ENCODE data around the gene TUSC2.

Gene TUSC2

GRCh38 chr3:50357481-50357880 lies 29.5 kb upstream of the TUSC2 start:
- Histone ChIP-seq H3K27me3 (ENCODE audit: insufficient read depth, low read length) (no peaks in the 10 kb centered on the region), H3F3A (ENCODE audit: insufficient read depth, low read length) (no peaks in the 10 kb centered on the region), H3K36me3 (ENCODE audit: insufficient read depth, low read length) (peaks cover 31% of the 10 kb centered on the region; the same call in 1 of the 2 replicates), H3K79me2 (ENCODE audit: insufficient read depth, low read length) (no peaks in the 10 kb centered on the region), H3K27ac (ENCODE audit: low read depth, low read length, poor library complexity, severe bottlenecking) (no peak overlapping the region), H4K20me1 (ENCODE audit: insufficient read depth, low read length) (no peaks in the 10 kb centered on the region), H3K9me3 (ENCODE audit: low read length) (no peaks in the 10 kb centered on the region), H2AFZ (ENCODE audit: low read length) (no peak overlapping the region), H3K4me3 (ENCODE audit: low read depth, low read length, poor library complexity, severe bottlenecking) (peak overlapping the region; percentile 71), H3K4me2 (ENCODE audit: low read length) (peak overlapping the region; percentile 67), H3K9me2 (ENCODE audit: low read depth, low read length) (no peaks in the 10 kb centered on the region), H3K4me1 (ENCODE audit: insufficient read depth, low read length, severe bottlenecking) (peaks cover 37% of the 10 kb centered on the region), H3K9ac (ENCODE audit: low read length) (peak overlapping the region; percentile 82)
- TF ChIP-seq, protein P1, sequence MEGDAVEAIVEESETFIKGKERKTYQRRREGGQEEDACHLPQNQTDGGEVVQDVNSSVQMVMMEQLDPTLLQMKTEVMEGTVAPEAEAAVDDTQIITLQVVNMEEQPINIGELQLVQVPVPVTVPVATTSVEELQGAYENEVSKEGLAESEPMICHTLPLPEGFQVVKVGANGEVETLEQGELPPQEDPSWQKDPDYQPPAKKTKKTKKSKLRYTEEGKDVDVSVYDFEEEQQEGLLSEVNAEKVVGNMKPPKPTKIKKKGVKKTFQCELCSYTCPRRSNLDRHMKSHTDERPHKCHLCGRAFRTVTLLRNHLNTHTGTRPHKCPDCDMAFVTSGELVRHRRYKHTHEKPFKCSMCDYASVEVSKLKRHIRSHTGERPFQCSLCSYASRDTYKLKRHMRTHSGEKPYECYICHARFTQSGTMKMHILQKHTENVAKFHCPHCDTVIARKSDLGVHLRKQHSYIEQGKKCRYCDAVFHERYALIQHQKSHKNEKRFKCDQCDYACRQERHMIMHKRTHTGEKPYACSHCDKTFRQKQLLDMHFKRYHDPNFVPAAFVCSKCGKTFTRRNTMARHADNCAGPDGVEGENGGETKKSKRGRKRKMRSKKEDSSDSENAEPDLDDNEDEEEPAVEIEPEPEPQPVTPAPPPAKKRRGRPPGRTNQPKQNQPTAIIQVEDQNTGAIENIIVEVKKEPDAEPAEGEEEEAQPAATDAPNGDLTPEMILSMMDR (IDR thresholded peaks at IDR 0.05; ENCODE audit: low read length), result no peak
- no peak for TF ChIP-seq EZH2 (IDR thresholded peaks at IDR 0.05; ENCODE audit: borderline replicate concordance, low read length)

DNA sequence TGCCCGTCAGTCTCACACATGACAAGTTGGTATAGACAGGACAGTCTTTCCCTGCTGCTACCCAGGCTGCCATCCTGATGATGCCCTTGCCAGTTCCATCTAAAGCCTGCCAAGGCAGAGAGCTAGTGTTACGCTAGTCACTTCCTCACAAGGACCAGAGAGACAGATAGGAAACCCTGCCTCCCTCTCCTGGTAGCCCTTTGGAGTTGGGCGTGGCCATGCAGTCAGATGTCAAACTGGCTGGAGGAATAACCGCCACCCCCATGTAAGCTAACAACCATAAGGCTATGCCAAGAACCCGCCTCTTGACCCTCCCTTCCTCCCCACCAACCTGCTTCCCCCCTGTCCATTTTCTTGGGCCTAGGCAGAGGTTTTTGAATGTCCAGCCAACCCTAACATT lies 28.5 kb upstream of the TUSC2 start:
- Histone ChIP-seq H3K79me2 (ENCODE audit: insufficient read depth, low read length) (no peaks in the 10 kb centered on the region), H3K4me1 (ENCODE audit: insufficient read depth, low read length, severe bottlenecking) (peaks cover 41% of the 10 kb centered on the region), H3K27ac (ENCODE audit: low read depth, low read length, poor library complexity, severe bottlenecking) (no peak overlapping the region), H3K9me3 (ENCODE audit: low read length) (no peaks in the 10 kb centered on the region), H4K20me1 (ENCODE audit: insufficient read depth, low read length) (no peaks in the 10 kb centered on the region), H3F3A (ENCODE audit: insufficient read depth, low read length) (no peaks in the 10 kb centered on the region), H3K36me3 (ENCODE audit: insufficient read depth, low read length) (peaks cover 32% of the 10 kb centered on the region; the same call in 1 of the 2 replicates), H2AFZ (ENCODE audit: low read length) (no peak overlapping the region), H3K4me3 (ENCODE audit: low read depth, low read length, poor library complexity, severe bottlenecking) (peak overlapping the region; percentile 71), H3K4me2 (ENCODE audit: low read length) (peak overlapping the region; percentile 67), H3K9me2 (ENCODE audit: low read depth, low read length) (no peaks in the 10 kb centered on the region), H3K9ac (ENCODE audit: low read length) (peak overlapping the region; percentile 82; the same call in 1 of the 2 replicates), H3K27me3 (ENCODE audit: insufficient read depth, low read length) (no peaks in the 10 kb centered on the region)
- TF ChIP-seq, protein P1 (IDR thresholded peaks at IDR 0.05; ENCODE audit: low read length), result no peak
- TF ChIP-seq EZH2 (IDR thresholded peaks at IDR 0.05; ENCODE audit: borderline replicate concordance, low read length), result no peak

DNA sequence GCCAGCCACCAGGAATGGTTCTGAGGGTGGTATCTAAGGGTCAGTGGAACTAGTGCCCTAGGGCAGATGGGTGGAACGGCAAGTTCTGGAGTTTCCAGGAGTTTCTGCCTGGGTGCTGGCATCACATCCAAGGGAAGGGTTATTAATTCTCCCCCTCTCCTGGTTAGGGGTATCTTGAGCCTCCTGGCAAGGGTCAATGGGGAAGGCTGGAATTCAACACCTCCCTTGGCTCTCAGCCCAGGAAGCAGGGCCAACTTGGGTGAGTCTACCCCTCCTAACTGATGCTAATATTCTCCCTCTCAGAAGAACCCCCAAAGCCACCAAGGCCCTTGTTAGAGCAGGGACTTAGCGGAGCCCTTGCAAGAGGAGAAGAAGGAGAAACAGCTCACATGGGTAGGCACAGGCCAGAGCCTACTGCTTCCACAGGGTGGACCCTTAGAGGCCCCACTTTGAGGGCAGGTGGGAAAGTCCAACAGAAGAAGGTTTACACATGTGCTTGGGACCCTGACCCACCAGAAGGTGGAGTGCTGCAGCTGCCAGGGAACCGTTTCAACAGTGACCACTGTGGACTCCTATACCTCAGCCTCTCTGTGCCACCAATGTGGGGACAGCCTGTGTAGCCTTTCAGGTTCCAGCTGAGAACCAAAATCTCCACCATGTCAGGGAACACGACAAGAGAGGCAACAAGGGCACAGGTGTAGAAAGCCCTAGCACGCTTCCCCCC lies 28.0 kb upstream of the TUSC2 start:
- Histone ChIP-seq H3K9ac (ENCODE audit: low read length) (peak overlapping the region; percentile 29; the same call in 1 of the 2 replicates), H3K9me2 (ENCODE audit: low read depth, low read length) (no peaks in the 10 kb centered on the region), H3K9me3 (ENCODE audit: low read length) (no peaks in the 10 kb centered on the region), H3F3A (ENCODE audit: insufficient read depth, low read length) (no peaks in the 10 kb centered on the region), H3K36me3 (ENCODE audit: insufficient read depth, low read length) (peaks cover 32% of the 10 kb centered on the region; the same call in 1 of the 2 replicates), H2AFZ (ENCODE audit: low read length) (no peak overlapping the region), H3K27ac (ENCODE audit: low read depth, low read length, poor library complexity, severe bottlenecking) (no peak overlapping the region), H3K4me2 (ENCODE audit: low read length) (peak overlapping the region; percentile 67), H3K79me2 (ENCODE audit: insufficient read depth, low read length) (no peaks in the 10 kb centered on the region), H3K4me1 (ENCODE audit: insufficient read depth, low read length, severe bottlenecking) (peaks cover 46% of the 10 kb centered on the region), H3K27me3 (ENCODE audit: insufficient read depth, low read length) (no peaks in the 10 kb centered on the region), H3K4me3 (ENCODE audit: low read depth, low read length, poor library complexity, severe bottlenecking) (peak overlapping the region; percentile 71), H4K20me1 (ENCODE audit: insufficient read depth, low read length) (no peaks in the 10 kb centered on the region)
- TF ChIP-seq EZH2 (IDR thresholded peaks at IDR 0.05; ENCODE audit: borderline replicate concordance, low read length), result no peak
- TF ChIP-seq, protein P1 (IDR thresholded peaks at IDR 0.05; ENCODE audit: low read length), result no peak
